Limb (tissue), 2 donors: ENCODE measurements around the gene KRTAP5-3.
"Not testable (repeated sequence)": the region's sequence is repeated elsewhere in the genome, so short reads cannot be mapped to it uniquely, and the experiment has no call there.

Source experiments
- DNase-seq, 2 donors: peaks; one replicate each; pipeline ENCODE4 v3.0.0-alpha.2; 2016; ENCODE audit errors: extremely low spot score in 2 of 2

The KRTAP5-3 gene

GRCh38 chr11:1582909-1583308 lies 25.4 kb downstream of the KRTAP5-3 start:
- not testable (repeated sequence) for DNase-seq

GRCh38 chr11:1581976-1582375 lies 26.3 kb downstream of the KRTAP5-3 start:
- no peak for DNase-seq

- no peak for DNase-seq
These were observed 31.4 kb downstream of the KRTAP5-3 start for GRCh38 chr11:1576825-1577224.

GRCh38 chr11:1575756-1576155 lies 32.5 kb downstream of the KRTAP5-3 start:
- DNase-seq, result not testable (repeated sequence)

GRCh38 chr11:1574933-1575242 lies 33.4 kb downstream of the KRTAP5-3 start:
- DNase-seq, result no peak

GRCh38 chr11:1574238-1574932 lies 33.9 kb downstream of the KRTAP5-3 start:
- peak; percentile 44 to 80 for DNase-seq

- peak in 1 of 2 donors; percentile 56 for DNase-seq
These were observed 34.4 kb downstream of the KRTAP5-3 start for GRCh38 chr11:1573903-1574237.

- peak in 1 of 2 donors; percentile 62 for DNase-seq
These were observed 35.0 kb downstream of the KRTAP5-3 start for GRCh38 chr11:1573077-1573902.

- DNase-seq, result peak; percentile 74 to 95
These were observed 35.8 kb downstream of the KRTAP5-3 start, which contains the start of gene DUSP8 for GRCh38 chr11:1572197-1573076. DUSP8 (minus strand) TSS chr11:1572271; CDS start chr11:1565826, 6,445 bp downstream.

- peak in 1 of 2 donors; percentile 62 for DNase-seq
These were observed 36.5 kb downstream of the KRTAP5-3 start for GRCh38 chr11:1571760-1572196.

GRCh38 chr11:1570896-1571759 lies 37.1 kb downstream of the KRTAP5-3 start:
- peak in 1 of 2 donors; percentile 72 for DNase-seq

GRCh38 chr11:1570531-1570895 lies 37.8 kb downstream of the KRTAP5-3 start:
- no peak for DNase-seq

GRCh38 chr11:1570001-1570453 lies 38.2 kb downstream of the KRTAP5-3 start:
- DNase-seq, result peak in 1 of 2 donors; percentile 28

GRCh38 chr11:1569251-1569780 lies 38.9 kb downstream of the KRTAP5-3 start:
- peak in 1 of 2 donors; percentile 30 for DNase-seq

GRCh38 chr11:1568441-1568911 lies 39.8 kb downstream of the KRTAP5-3 start:
- peak in 1 of 2 donors; percentile 59 for DNase-seq

GRCh38 chr11:1567721-1568100 lies 40.6 kb downstream of the KRTAP5-3 start:
- DNase-seq, result no peak

GRCh38 chr11:1567052-1567720 lies 41.1 kb downstream of the KRTAP5-3 start:
- no peak for DNase-seq

- DNase-seq, result no peak
These were observed 41.7 kb downstream of the KRTAP5-3 start for GRCh38 chr11:1566381-1567051.

GRCh38 chr11:1565904-1566247 lies 42.4 kb downstream of the KRTAP5-3 start:
- no peak for DNase-seq
